ENCODE data around the gene SPOCK1.

SPOCK1 gene

DNA sequence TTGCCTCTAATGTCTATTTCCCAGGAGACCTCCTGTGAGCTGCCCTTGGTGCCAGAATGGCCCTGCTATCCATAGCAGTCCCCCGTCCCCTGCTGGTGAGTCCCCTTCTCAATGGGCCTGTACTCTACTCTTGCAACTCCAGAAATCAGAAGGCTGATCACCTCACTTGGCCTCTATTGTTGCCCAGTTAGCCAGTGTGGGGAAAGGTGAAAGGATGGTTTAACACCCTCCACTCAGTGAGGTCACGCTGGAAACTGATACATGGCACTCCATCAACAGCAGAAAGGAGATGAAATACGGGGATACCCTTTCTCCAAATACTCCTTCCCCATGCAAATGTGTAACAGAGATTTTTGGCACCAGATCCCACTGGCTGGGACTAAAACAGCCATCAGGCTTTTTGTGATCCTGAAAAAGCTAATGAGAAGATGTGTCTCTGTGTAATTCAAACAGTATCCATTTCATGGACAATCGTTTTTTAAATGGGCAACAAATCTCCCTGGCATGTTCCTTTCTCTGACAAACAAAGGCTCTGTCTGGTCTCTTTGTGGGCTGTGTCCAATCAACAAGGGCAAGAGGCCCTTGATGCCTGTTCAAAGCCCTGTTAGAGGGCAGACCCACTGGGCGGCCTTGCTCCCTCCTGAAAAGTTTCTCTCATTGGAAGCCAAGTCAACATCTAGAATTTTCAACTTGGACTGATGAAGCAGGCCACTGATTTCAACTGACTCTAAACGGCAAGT is 343.7 kb downstream of the SPOCK1 start:
- DNase-seq (ENCODE audit: low read depth in 2 of 2): no peak

DNA sequence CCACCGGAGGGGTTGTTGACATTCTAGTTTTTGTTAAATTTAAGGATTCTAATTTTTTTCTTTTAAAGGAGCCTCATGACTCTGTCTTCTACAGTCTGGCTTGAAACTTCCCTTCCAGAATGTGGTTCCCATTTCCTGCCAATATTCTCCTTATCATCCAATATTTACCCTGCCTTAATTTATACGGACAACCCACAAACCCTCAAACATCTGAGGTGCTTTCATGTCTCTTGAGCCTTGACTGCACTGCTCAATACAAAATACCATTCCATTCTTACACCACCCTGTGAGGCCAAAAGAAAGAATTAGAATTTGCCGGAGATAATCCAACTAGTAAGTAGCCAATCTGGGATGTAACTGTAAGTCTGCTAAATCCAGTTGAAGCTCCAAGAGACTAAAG is 346.5 kb downstream of the SPOCK1 start:
- no peak for DNase-seq (ENCODE audit: low read depth in 2 of 2)

DNA sequence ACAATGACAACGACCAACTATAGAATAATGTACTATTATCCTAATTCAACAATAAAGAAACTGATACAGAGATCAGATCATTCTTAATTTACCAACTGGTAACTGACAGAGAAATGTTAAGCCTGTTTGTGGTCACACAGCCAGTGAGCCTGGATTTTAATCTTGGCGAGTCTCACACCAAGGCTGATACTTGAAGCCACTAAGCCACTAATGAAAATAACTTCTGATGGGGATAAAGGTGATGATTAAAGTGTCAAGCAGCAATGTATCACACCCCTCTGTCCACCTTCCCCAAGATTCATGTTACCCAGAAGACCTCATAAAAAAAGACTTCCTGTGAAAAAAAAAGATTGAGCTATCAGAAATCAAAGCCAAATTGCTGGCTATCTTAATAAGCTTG is 350.5 kb downstream of the SPOCK1 start:
- DNase-seq (ENCODE audit: low read depth in 2 of 2): no peak

DNA sequence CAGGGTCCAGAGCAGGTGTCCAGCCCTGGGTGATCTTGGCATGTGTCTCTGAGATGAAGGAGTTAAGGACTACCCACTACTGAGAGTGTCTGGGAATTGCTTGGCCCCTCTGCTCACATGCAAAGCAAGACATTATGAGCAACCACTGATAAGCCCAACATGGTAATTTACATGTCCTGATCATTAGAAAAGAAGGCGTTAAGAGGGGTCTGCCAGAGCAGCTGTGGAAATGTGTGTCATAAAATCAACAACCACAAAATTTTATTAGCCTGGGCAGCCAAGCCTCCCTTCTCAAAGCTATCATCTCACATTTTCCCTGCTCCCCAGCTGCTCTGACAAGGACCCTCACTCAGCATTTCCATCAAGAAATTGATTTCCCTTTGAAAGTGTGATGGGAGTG is 351.0 kb downstream of the SPOCK1 start:
- DNase-seq (ENCODE audit: low read depth in 2 of 2): no peak

DNA sequence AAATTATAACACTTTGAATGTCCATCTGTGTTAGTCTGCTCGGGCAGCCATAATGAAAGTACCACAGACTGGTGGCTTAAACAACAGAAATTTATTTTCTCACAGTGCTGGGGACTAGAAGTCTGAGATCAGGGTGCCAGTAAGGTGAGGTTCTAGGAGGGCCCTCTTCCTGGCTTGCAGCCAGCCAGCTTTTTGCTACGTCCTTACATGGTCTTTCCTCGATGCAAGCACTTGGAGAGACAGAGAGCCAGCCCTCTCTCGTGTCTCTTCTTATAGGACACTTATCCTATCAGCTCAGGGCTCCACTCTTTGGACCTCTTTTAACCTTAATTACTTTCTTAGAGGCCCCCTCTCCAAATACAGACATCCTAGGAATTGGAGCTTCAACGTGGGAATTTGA is 351.8 kb downstream of the SPOCK1 start:
- no peak for DNase-seq (ENCODE audit: low read depth in 2 of 2)

DNA sequence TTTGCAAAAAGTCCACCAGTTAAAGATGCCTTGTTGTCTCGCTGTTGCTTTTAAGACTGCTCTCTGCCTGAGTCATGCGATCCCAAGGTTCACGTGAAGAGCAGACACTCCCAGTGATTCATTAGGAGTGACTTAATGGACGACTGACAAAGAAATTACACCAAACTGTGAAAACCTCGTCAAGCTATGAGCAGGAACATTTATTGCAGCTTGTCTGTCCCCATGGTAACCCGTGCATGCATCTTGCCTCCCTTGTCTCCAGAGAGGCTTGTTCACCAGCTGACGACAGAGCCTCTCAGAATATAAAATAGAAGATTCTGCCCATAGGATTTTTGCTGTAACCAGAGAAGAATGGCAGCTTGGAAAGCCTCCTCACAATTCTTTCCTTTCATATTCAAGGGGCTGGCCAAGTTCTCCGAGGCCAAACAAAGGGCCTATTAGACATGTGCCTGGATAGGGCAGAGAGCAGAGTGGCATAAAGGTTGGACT is 352.7 kb downstream of the SPOCK1 start:
- DNase-seq (ENCODE audit: low read depth in 2 of 2): no peak

DNA sequence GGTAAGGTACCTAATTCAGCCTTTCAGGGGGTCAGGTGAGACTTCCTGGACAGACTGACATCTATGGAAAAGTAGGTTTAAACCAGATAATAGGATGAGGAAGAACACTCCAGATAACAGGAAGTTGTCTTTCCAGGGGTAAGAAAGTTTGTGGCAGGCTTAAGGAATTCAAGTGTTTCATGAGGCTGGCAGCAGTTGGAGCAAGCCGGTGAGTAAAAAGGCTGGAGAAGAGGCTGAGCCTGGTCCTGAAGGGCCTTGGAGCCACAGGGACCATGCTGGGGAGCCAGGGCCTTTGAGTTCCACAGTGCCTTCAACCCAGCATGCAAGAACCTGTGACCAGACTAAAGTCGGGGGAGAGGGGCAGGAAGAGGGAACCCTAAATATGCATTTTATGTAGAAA is 353.4 kb downstream of the SPOCK1 start:
- DNase-seq (ENCODE audit: low read depth in 2 of 2): no peak

DNA sequence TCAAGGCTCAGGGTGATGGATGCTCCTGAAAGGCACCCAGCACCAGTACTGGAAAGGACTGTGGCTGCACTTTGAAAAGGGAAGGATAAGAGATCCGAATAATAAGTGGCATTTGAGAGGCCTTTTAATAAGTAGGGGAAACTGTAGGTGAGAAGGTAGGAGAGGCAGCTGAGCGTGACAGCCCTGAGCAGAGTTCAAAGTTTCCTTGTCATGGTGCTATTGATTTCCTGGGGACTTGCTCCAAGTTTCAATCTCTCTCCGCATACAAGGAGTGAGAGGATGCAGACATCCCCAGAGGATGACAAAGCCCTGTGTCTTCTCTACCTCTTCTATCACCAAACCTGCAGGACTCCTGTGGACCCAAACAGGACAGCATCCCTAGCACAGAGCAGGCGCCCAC is 354.5 kb downstream of the SPOCK1 start:
- DNase-seq (ENCODE audit: low read depth in 2 of 2): no peak

DNA sequence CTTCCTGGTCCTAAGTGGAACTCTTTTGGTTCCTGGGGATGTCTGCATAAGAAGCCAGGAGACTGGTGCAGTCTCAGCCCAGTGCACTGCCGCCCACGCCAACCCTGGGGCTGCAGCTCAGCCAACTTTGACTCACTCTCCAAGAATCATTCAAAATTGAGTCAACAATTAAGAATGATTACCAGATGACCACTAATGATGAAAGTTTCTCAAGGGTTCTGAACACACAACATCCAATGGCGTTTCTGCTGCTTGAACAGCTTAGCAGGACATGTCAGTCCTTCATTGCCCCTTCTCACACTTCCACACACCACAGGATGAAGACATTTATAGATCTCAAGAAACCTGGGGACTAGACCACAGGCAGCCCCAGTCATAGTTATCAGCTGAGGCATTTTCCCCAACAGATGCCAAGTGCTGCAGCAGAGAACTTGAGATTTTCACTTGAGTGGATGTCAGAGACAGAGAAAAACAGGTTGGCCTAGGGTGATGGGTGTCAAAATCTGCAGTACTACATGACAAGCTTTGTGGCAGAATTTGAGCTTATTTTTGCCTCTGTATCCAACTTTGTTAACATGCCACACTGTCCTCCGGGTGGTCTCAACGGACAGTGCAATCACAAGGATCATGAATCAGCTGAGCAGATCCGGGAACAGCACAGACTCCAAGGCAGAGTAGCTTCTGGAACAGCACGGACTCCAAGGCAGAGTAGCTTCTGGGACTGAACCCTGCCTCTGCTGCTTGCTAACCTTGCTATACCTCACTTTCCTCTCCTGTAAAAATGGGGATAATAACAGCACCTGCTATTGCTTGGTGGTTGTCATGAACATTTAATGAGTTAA is 356.1 kb downstream of the SPOCK1 start:
- DNase-seq (ENCODE audit: low read depth in 2 of 2): no peak

DNA sequence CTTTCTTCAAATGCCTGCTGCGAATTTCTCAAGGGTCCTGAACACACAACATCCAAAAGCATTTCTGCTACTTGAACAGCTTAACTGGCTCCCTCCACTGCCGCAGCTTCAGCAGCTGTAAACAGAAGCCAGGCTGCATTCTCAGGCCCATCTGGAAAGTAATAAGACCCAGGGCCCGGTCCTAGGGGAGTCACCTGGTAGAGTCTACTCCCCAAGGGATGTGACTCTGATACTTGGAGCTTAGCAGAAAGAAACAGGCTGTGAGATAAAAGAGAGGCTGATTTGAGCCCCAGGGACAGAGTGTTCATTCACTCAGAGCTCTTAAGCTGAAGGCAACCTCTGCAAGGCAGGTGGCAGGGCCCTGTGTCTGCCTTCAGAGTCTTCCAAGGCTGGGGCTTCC is 356.8 kb downstream of the SPOCK1 start:
- DNase-seq (ENCODE audit: low read depth in 2 of 2): no peak

DNA sequence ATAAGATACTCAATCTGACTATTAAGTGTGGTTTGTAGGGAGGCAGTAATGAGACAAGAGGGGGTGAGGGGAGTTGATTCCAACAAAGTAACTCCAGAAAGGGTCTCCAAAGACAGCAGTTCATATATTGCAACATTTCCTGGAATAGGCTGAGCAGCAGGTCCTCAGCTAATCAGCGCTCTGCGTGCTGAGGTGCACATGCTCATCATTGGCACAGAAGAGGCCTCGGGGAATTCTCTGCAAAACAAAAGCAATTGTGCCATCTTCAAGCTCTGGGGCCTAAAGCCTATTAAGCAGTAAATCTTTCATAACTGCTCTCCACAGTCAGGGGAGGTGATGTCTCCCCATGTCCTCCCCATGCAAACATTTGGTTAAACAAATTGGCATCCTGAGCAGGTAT is 357.3 kb downstream of the SPOCK1 start:
- no peak for DNase-seq (ENCODE audit: low read depth in 2 of 2)

DNA sequence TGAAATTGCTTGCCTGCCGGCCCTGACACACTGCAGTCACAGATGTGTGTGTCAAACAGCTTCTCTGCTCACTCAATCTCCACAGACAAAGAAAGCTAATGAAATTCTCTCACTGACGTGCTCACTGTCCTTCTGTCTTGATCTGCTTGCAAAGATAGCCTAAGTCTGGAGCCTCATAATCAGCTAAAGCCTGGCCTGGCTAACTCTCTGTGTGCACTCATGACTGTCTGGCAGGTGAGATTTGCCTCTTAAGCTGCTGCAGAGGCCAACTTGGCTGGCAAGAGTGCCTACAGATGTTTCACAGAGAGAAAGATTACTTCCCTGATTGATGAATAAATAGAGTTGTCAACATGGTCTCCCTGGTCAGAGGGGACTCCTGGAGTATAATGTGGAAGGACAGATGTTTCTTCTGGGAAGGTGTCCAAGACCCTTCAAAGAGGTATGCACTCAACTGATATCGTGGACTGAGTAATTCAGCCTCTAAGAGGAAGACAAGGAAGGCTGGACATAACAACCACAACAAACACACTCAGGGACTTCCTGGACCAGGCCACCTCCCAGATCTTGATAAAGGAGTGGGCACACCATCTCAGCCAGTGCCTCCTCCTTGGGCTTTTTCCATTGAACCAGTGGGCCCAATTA is 362.0 kb downstream of the SPOCK1 start:
- DNase-seq (ENCODE audit: low read depth in 2 of 2): no peak

DNA sequence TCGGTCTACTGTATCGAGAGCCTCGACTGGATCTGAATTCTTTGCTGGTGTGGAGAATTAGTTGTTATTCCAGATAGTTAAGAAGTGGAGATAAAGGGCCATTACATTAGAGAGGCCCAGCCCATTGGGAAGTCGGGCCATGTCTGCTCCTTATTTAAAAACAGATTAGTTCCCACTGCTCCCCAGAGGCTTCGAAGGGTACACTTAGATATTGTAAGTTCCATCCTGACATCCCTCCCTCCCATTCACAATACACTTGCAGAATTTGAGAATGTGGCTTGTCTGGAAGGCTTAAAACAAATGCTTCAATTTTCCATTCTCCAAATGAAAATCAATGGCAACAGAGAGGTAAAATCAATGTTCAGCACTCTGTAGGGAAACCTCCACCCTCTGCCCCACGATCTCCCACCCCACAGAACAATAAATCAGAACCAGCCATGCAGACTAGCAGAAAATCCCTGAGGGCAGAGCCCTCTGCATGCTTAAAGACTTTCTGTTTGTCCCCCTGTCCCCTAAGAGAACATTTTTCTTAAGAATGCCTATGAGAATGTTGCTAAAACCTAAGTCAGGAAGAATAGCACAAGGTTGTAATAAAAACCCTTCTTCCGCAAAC is 364.1 kb downstream of the SPOCK1 start:
- no peak for DNase-seq (ENCODE audit: low read depth in 2 of 2)

DNA sequence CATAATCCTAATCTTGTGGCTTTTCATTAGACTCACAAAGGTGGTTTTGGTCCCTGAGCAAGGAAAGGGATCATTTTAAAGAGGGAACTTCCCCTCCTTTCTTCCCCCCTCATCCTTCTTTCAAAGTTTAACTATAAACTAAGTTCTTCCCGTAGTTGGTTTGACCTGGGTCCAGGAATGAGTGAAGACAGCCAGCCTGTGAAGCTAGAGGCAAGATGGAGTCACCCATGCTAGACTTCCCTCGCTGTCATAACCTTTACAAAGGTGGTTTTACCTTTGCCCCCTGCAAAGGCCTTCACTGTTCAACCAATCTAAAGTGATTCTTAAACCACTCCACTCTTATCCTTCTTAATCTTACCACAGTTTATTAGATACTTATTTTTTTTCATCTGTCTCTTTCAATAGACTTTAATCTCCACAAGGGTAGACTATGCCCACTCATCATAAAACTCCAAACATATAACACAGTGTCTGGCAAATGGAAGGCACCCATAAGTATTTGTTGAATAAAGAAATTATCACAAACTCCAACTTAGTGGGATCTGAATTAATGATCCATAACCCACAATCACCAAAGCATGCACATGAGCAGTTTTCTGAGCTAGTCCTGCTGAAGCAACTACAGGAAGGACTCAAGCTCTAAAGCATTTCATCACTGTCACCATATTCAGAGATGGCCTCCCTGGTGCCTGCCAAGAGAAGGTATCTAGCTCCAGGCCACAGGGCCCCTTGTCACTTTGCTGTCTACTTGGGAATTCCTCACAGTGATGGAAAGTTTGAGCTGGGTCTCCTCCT is 369.0 kb downstream of the SPOCK1 start:
- no peak for DNase-seq (ENCODE audit: low read depth in 2 of 2)

DNA sequence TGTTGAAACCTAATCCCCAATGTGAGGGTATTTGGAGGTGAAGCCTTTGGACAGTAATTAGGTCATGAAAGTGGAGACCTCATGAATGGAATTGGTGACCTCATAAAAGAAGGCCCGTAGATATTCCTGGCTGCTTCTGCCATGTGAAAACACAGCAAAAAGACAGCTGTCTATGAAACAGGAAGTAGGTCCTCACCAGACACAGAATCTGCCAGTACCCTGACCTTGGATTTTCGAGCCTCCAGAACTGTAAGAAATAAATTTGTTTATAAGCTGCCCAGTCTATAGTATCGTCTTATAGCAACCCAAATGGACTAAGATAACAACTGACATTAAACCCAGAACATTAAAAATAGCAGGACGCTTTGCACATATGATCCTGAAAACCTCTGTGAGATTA is 371.1 kb downstream of the SPOCK1 start:
- DNase-seq (ENCODE audit: low read depth in 2 of 2): no peak

DNA sequence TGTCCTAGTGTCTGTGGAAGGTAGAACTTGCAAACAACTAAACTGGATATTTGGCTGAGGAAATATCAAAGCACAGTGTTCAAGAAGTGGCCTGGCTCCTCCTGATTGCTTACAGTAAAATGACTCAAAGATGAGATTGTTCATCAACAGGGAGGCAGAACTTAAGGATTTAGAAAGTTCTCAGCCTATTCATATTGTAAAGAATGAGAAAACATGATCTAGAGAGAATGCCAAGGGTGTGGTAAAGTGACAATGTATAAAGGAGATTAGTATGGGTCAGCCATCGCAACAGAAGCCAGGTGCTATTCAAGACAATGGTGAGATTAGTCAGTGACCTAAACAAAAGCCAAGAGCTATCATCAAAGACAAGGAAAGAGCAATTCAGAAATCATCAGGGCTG is 372.3 kb downstream of the SPOCK1 start:
- DNase-seq (ENCODE audit: low read depth in 2 of 2): no peak

DNA sequence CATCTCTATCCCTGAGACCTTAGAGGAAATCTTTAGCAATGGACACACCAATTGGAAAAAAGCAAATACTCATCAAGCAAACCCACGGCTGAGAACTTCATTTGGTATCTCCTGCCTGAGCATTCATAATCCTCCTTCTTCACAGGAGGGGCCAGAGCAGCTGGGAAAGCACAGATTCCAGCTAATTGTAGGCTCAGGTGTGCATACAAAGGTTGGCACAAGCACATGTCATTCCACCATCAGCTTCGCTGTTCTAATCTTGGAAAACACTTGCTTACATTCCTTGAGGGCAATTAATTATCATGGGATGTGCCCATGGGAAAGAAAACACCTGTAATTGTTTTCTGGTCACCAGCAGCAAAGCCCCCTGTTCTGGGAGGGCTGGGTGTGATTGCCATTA is 376.6 kb downstream of the SPOCK1 start:
- no peak for DNase-seq (ENCODE audit: low read depth in 2 of 2)

DNA sequence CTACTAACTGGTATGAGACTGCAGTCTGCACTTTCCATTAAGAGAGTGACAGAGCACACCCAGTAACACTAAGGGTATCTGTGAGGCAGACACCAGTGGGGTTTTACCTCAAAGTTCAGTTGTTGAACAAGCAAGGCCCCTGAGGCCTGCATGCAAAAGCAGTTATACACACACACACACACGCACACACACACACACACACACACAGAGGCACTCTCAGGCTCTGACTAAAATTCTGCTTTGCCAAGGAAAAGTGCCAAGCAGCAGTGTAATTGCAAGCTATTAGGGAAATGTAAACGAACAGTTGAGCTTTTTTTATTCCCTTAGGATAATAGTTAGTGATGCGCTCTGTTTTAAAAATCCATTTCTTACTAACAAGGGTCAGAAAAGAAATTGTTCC is 377.1 kb downstream of the SPOCK1 start:
- no peak for DNase-seq (ENCODE audit: low read depth in 2 of 2)

DNA sequence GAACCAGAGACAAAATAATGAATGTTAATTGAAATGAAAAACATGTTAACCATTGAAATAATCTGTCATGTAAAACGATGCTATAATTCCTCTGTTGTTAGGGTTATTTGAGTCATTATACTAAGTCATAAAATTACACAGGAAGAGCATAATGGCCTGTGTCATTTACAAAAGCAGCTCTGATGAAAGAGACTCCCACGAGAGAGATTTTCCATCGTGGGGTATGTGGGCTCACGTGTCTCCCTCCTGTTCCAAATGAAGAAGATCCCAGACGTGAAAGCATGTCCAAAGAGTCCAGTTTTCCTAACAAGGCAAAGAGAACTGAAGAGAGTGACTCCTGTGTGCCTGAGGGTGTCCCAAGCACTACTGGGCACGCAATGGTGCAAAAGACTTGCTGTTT is 379.8 kb downstream of the SPOCK1 start:
- no peak for DNase-seq (ENCODE audit: low read depth in 2 of 2)

DNA sequence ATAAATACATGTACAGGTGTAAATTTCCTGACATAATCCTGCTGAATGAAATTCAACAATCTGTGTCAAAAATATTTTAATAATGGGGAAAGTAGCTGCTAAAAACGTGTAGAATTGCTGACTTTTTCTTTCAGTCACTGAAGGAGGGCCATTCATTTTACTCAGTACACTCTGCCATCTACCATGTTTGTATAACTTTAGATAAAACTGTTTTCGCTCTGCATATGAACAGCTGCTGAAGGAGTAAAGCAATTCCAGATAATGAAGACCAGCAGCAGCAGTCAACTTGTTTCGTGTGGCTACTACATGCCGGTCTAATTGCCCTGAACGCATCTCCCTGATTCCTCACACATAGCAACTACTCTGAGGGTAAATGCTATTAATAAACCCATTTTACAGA is 380.5 kb downstream of the SPOCK1 start:
- DNase-seq (ENCODE audit: low read depth in 2 of 2): no peak

DNA sequence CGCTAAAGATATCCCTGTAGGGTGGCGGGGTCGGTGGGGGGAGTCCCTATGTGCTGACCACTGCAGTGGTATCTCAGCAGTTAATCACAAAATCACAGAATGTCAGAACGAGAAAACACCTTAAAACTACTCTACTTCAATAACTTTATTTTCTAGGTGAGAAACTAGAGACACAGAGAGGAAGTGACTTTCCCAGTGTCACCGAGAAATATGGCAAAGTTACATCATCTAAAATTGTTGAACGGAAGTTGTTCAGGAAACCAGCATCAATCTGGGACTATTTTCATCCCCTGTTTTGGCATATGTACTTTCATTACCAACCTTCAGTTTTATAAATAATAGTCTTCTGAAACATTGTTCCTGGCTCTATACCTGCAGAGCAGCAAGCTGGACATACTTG is 384.0 kb downstream of the SPOCK1 start:
- no peak for DNase-seq (ENCODE audit: low read depth in 2 of 2)

DNA sequence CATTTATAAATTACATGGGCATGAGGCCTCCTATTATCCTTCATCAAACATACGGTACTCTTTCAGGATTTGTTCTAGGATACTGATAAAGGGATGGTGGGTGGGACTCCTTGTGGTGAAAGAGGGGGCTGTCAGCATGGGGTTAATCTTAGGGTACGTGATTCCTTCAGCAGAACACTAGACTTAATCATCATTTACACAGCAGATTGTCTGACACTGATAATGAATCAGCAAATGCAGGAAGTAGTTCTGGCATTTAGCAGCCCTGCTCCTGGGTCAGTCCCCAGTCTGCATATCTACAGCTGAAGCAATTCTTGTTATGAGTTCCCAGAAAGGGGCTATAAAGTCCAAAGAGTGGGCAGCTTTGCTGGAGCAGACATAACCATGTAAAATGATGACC is 384.6 kb downstream of the SPOCK1 start:
- no peak for DNase-seq (ENCODE audit: low read depth in 2 of 2)
